H9 (cell line): ENCODE results near the gene SIVA1. TPM values are rescaled to one million over a fixed set of nuclear protein-coding genes. Genes with fewer than 3 reads are reported as not detected.

Source experiments
- DNase-seq: peaks from one replicate; pipeline ENCODE4 v3.0.0-alpha.2; 2017
- H2AFZ ChIP-seq: one replicate; pipeline ENCODE4 v1.6.1; 2013; ENCODE audit warnings: mild to moderate bottlenecking, low read length, control low read depth, moderate library complexity
- H2AK5ac ChIP-seq: 2 replicates; pipeline ENCODE4 v1.6.1; 2013; ENCODE audit warnings: low read length, control low read depth, mixed read lengths; ENCODE audit not compliant: insufficient read length
- H2BK120ac ChIP-seq: one replicate; pipeline ENCODE4 v1.6.1; 2013; ENCODE audit warnings: low read depth, mild to moderate bottlenecking, low read length, control low read depth, inconsistent platforms; ENCODE audit not compliant: poor library complexity, severe bottlenecking
- H2BK12ac ChIP-seq: 2 replicates; pipeline ENCODE4 v1.6.1; 2013; ENCODE audit warnings: low read length, control low read depth, mixed read lengths, low read depth; ENCODE audit not compliant: insufficient read length
- H2BK15ac ChIP-seq: 2 replicates; pipeline ENCODE4 v1.6.1; 2013; ENCODE audit warnings: low read depth, low read length, control low read depth
- H2BK20ac ChIP-seq: one replicate; pipeline ENCODE4 v1.6.1; 2013; ENCODE audit warnings: low read depth, mild to moderate bottlenecking, low read length, control low read depth, inconsistent platforms; ENCODE audit not compliant: poor library complexity, severe bottlenecking
- H2BK5ac ChIP-seq: 2 replicates; pipeline ENCODE4 v1.6.1; 2013; ENCODE audit warnings: low read length, control low read depth, mixed read lengths; ENCODE audit not compliant: insufficient read length
- H3K14ac ChIP-seq: 2 replicates; pipeline ENCODE4 v1.6.1; 2013; ENCODE audit warnings: low read length, control low read depth; ENCODE audit not compliant: insufficient read depth
- H3K18ac ChIP-seq: 2 replicates; pipeline ENCODE4 v1.6.1; 2013; ENCODE audit warnings: low read depth, mild to moderate bottlenecking, mixed read lengths, low read length, control low read depth; ENCODE audit not compliant: insufficient read length
- H3K23ac ChIP-seq: 2 replicates; pipeline ENCODE4 v1.6.1; 2013; ENCODE audit warnings: low read length, control low read depth, mixed read lengths, low read depth; ENCODE audit not compliant: insufficient read length
- H3K23me2 ChIP-seq: 2 replicates; pipeline ENCODE4 v1.6.1; 2013; ENCODE audit warnings: low read depth, mild to moderate bottlenecking, mixed read lengths, low read length, control low read depth; ENCODE audit not compliant: insufficient read length, poor library complexity, severe bottlenecking
- H3K27ac ChIP-seq: 2 replicates; pipeline ENCODE4 v1.5.1; 2013; ENCODE audit warnings: low read length, control low read depth, mixed read lengths, low read depth; ENCODE audit not compliant: insufficient read length
- H3K27me3 ChIP-seq: 2 replicates; pipeline ENCODE4 v1.6.1; 2013; ENCODE audit warnings: low read length, control low read depth, inconsistent platforms; ENCODE audit not compliant: insufficient read depth
- H3K4ac ChIP-seq: 2 replicates; pipeline ENCODE4 v1.6.1; 2013; ENCODE audit warnings: low read depth, mild to moderate bottlenecking, control low read depth, inconsistent platforms, low read length, moderate library complexity
- H3K4me1 ChIP-seq: 2 replicates; pipeline ENCODE4 v1.6.1; 2013; ENCODE audit warnings: low read length, control low read depth, inconsistent platforms; ENCODE audit not compliant: insufficient read depth
- H3K4me2 ChIP-seq: 2 replicates; pipeline ENCODE4 v1.6.1; 2013; ENCODE audit warnings: low read length, control low read depth, mixed read lengths; ENCODE audit not compliant: insufficient read length, insufficient read depth
- H3K56ac ChIP-seq: 2 replicates; pipeline ENCODE4 v1.6.1; 2013; ENCODE audit warnings: low read depth, mild to moderate bottlenecking, mixed read lengths, low read length, control low read depth; ENCODE audit not compliant: insufficient read length
- H3K79me1 ChIP-seq: 2 replicates; pipeline ENCODE4 v1.6.1; 2013; ENCODE audit warnings: low read depth, mild to moderate bottlenecking, moderate library complexity, low read length, control low read depth, inconsistent platforms; ENCODE audit not compliant: insufficient read depth, poor library complexity, severe bottlenecking
- H3K79me2 ChIP-seq: 2 replicates; pipeline ENCODE4 v1.6.1; 2013; ENCODE audit warnings: low read length, control low read depth, inconsistent platforms; ENCODE audit not compliant: insufficient read depth
- H3K9ac ChIP-seq: 2 replicates; pipeline ENCODE4 v1.6.1; 2013; ENCODE audit warnings: low read length, control low read depth, mixed read lengths; ENCODE audit not compliant: insufficient read length; ENCODE audit errors: extremely low read depth
- H3K9me3 ChIP-seq: one replicate; pipeline ENCODE4 v1.6.1; 2013; ENCODE audit warnings: low read depth, low read length, inconsistent platforms; ENCODE audit not compliant: control insufficient read depth
- H3T11ph ChIP-seq: one replicate; pipeline ENCODE4 v1.6.1; 2013; ENCODE audit warnings: mild to moderate bottlenecking, low read length, control low read depth, inconsistent platforms
- H4K20me1 ChIP-seq: one replicate; pipeline ENCODE4 v1.6.1; 2013; ENCODE audit not compliant: control insufficient read depth, insufficient read length, insufficient read depth
- H4K5ac ChIP-seq: 2 replicates; pipeline ENCODE4 v1.6.1; 2013; ENCODE audit warnings: low read depth, mild to moderate bottlenecking, mixed read lengths, low read length, control low read depth; ENCODE audit not compliant: insufficient read length
- H4K8ac ChIP-seq: replicated peaks from 2 replicates; pipeline ENCODE4 v1.6.1; 2013; ENCODE audit warnings: low read length, control low read depth, mixed read lengths, low read depth; ENCODE audit not compliant: insufficient read length
- H4K91ac ChIP-seq: 2 replicates; pipeline ENCODE4 v1.6.1; 2013; ENCODE audit warnings: low read depth, mild to moderate bottlenecking, moderate library complexity, mixed read lengths, low read length, control low read depth; ENCODE audit not compliant: insufficient read length
- H3K27ac Mint-ChIP-seq, 3 experiments: 2 replicates in 2 of 3; 3 replicates in 1 of 3; pipeline ENCODE4 v1.8.0; 2020 to 2021; ENCODE audit warnings: mixed read lengths in 3 of 3, mild to moderate bottlenecking in 1 of 3, moderate library complexity in 1 of 3
- H3K27me3 Mint-ChIP-seq: 2 replicates; pipeline ENCODE4 v1.8.0; 2021; ENCODE audit warnings: low read depth, mild to moderate bottlenecking, moderate library complexity, mixed read lengths
- H3K36me3 Mint-ChIP-seq, 3 experiments: 2 replicates in 2 of 3; 3 replicates in 1 of 3; pipeline ENCODE4 v1.8.0; 2020 to 2021; ENCODE audit warnings: low read depth in 3 of 3, mixed read lengths in 3 of 3; ENCODE audit not compliant: insufficient read depth in 1 of 3
- H3K4me1 Mint-ChIP-seq, 2 experiments: 2 replicates each; pipeline ENCODE4 v1.8.0; 2020; ENCODE audit warnings: mixed read lengths in 2 of 2
- H3K4me3 Mint-ChIP-seq, 2 experiments: 2 replicates in 1 of 2; 3 replicates in 1 of 2; pipeline ENCODE4 v1.8.0; 2020 to 2021; ENCODE audit warnings: mild to moderate bottlenecking in 2 of 2, mixed read lengths in 2 of 2, moderate library complexity in 1 of 2
- H3K9me3 Mint-ChIP-seq, 2 experiments: 2 replicates in 1 of 2; 3 replicates in 1 of 2; pipeline ENCODE4 v1.8.0; 2020; ENCODE audit warnings: mild to moderate bottlenecking in 2 of 2, mixed read lengths in 2 of 2, moderate library complexity in 1 of 2
- CTCF ChIP-seq: fragments of 200-600 bp; sonication (generic); conservative IDR thresholded peaks from 3 replicates; pipeline ENCODE4 v1.8.0; 2021; ENCODE audit warnings: antibody characterized with exemption, mild to moderate bottlenecking
- WGBS: extraction: QIAGEN DNeasy Blood & Tissue Kit; methylation state at CpG from one replicate; pipeline ENCODE4 v1.1.7; 2013; ENCODE audit warnings: missing lambda C conversion rate, low lambda C conversion rate, mixed read lengths; ENCODE audit not compliant: insufficient read length; ENCODE audit errors: extremely low coverage; 5-methylcytosine and 5-hydroxymethylcytosine counted together
- total RNA-seq: library from RNA; stranded (reverse); gene quantifications from 2 replicates; pipeline ENCODE4 v1.2.1, GENCODE V29; 2021

SIVA1 gene
- total RNA-seq, 1 experiment from 2014 or later, result 125 TPM

- H3K4ac ChIP-seq, result no peak overlapping the region
- H3T11ph ChIP-seq, result no peak overlapping the region
- H3K56ac ChIP-seq, result no peak overlapping the region
- no peak overlapping the region for H3K4me3 Mint-ChIP-seq
- H4K91ac ChIP-seq, result no peak overlapping the region
- no peak overlapping the region for H2AK5ac ChIP-seq
- no peak overlapping the region for H3K18ac ChIP-seq
- H3K79me2 ChIP-seq, result no peaks in the 10 kb centered on the region
- no peak overlapping the region for H2AFZ ChIP-seq
- no peak overlapping the region for H4K5ac ChIP-seq
- H3K9me3 ChIP-seq, result no peaks in the 10 kb centered on the region
- no peak overlapping the region for H3K4me2 ChIP-seq
- H3K23ac ChIP-seq, result no peak overlapping the region
- no CpG with 5 or more reads among the region's 28 CpGs for WGBS
- H3K27ac ChIP-seq, result no peak overlapping the region
- no peaks in the 10 kb centered on the region for H3K23me2 ChIP-seq
- H2BK5ac ChIP-seq, result no peak overlapping the region
- H4K20me1 ChIP-seq, result no peaks in the 10 kb centered on the region
- no peak overlapping the region for H4K8ac ChIP-seq
- no peaks in the 10 kb centered on the region for H3K4me1 ChIP-seq
- no peaks in the 10 kb centered on the region for H3K79me1 ChIP-seq
- no peaks in the 10 kb centered on the region for H3K4me1 Mint-ChIP-seq
- no peak for TF ChIP-seq CTCF
- H3K14ac ChIP-seq, result no peak overlapping the region
- no peaks in the 10 kb centered on the region for H3K27me3 Mint-ChIP-seq
- H3K9me3 Mint-ChIP-seq, result no peaks in the 10 kb centered on the region
- H2BK12ac ChIP-seq, result no peak overlapping the region
- no peaks in the 10 kb centered on the region for H3K27me3 ChIP-seq
- peaks cover 0 to 6% (median 0%) of the 10 kb centered on the region in 3 experiments; a peak in 2 of 7 replicates for H3K36me3 Mint-ChIP-seq
- H3K27ac Mint-ChIP-seq, result no peak overlapping the region
- DNase-seq, result no peak
- no peak overlapping the region for H2BK15ac ChIP-seq
- H2BK120ac ChIP-seq, result no peak overlapping the region
- H3K9ac ChIP-seq, result no peak overlapping the region
- no peak overlapping the region for H2BK20ac ChIP-seq
Measured at GRCh38 chr14:104782086-104782807, 29.3 kb downstream of the SIVA1 start.
